Erythroblast (primary cell): Measurements from ENCODE around the gene ZNF474.

ENCODE experiments used
- GATA1 ChIP-seq: IDR thresholded peaks from 2 replicates; pipeline ENCODE4 v1.6.1; 2011; ENCODE audit warnings: low read depth, mild to moderate bottlenecking, control low read depth, low read length, moderate library complexity
- POLR2A ChIP-seq: IDR thresholded peaks from 2 replicates; pipeline ENCODE4 v1.6.1; 2011; ENCODE audit warnings: mild to moderate bottlenecking, low read length

DNA sequence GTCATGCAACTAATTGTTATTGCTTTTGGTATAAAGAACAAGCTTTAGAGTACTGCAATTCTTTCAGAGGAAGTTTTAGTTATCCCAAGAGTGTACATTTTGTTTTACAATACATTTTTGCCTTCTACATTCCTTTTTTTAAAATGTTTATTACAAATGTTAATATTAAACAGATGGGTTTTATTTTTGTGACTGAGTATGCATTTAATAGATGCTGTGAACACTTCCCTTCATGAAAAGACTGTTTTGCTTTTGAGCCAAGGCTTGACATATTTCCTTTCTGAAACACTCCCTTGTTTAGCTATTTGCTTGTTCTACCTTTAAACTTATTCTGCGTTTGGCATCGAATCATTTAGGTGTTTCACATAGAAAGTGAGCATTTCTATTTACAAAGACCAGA lies 14.8 kb upstream of the ZNF474 start:
- TF ChIP-seq POLR2A (no peak), GATA1 (no peak)
